IPS-NIHi7 (cell line): ENCODE results near the gene RPS23.

Experiments
- DNase-seq: peaks from one replicate; pipeline ENCODE4 v3.0.0; 2012; ENCODE audit warnings: mixed read lengths; ENCODE audit errors: extremely low spot score

RPS23 gene

GRCh38 chr5:82244854-82245635 lies 33.1 kb downstream of the RPS23 start:
- no peak for DNase-seq

DNA sequence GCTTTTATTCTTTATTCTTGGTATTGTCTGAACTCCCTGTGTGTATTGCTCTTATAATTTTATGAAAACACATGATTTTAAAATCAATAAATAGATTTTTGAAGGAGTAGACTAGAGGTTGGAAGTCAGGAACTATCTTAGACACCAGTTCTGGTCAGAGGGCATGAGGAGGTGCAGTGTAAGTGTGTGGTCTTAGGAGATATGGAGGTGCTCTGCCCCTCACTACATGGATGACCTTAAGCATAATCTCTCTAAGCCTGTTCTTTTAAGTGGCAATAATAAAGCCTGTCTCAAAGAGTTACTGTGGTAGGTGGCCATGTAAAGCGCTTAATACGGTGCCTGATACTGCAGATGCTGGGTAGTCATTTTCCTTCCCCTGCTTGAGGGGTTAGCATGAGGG lies 34.0 kb downstream of the RPS23 start:
- no peak for DNase-seq

DNA sequence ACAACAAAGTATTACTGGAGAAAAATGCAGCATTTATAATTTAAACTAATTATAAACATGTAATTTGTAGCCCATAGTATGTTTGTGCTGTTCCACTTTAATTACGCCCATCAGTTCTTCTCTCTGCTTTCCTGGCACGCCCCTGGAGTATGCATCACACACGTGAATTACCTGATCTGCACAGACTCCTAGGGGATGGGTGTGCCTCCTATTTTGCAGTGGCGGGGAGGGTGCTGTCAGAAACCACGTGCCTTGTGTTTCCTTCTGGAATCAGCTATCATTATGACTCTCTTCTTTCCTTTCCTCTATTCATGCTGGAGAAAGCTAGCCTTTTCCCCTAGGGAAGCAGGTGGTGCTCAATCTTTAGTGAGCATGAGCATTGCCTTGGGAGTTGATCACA lies 43.3 kb downstream of the RPS23 start:
- no peak for DNase-seq

GRCh38 chr5:82225525-82226172 lies 52.5 kb downstream of the RPS23 start:
- peak; percentile 77 for DNase-seq
